HG03571 (cell line): ENCODE results near the gene TLE4.

Experiments
- ATAC-seq: cut with Tn5 transposase; IDR thresholded peaks from one replicate; pipeline ENCODE4 v1.9.1; 2021; ENCODE audit not compliant: unreplicated experiment

Gene TLE4

GRCh38 chr9:79684711-79685575 is 113.2 kb downstream of the TLE4 start:
- no peak for ATAC-seq

- no peak for ATAC-seq
Observed at GRCh38 chr9:79685577-79685976, 113.8 kb downstream of the TLE4 start.

GRCh38 chr9:79686381-79687130 is 114.8 kb downstream of the TLE4 start:
- no peak for ATAC-seq

GRCh38 chr9:79687131-79687447 is 115.3 kb downstream of the TLE4 start:
- no peak for ATAC-seq

GRCh38 chr9:79688363-79688762 is 116.6 kb downstream of the TLE4 start:
- ATAC-seq: no peak

- no peak for ATAC-seq
Observed at GRCh38 chr9:79689576-79689975, 117.8 kb downstream of the TLE4 start.

GRCh38 chr9:79691496-79691895 is 119.7 kb downstream of the TLE4 start:
- no peak for ATAC-seq

GRCh38 chr9:79692857-79693571 is 121.2 kb downstream of the TLE4 start:
- no peak for ATAC-seq

- no peak for ATAC-seq
Observed at GRCh38 chr9:79693750-79694149, 122.0 kb downstream of the TLE4 start.

GRCh38 chr9:79694208-79694607 is 122.4 kb downstream of the TLE4 start:
- no peak for ATAC-seq

GRCh38 chr9:79694676-79695400 is 123.1 kb downstream of the TLE4 start:
- ATAC-seq: no peak

- no peak for ATAC-seq
Observed at GRCh38 chr9:79695531-79696175, 123.9 kb downstream of the TLE4 start.

GRCh38 chr9:79698967-79699366 is 127.2 kb downstream of the TLE4 start:
- no peak for ATAC-seq

GRCh38 chr9:79699479-79699878 is 127.7 kb downstream of the TLE4 start:
- ATAC-seq: no peak

- no peak for ATAC-seq
Observed at GRCh38 chr9:79700607-79701360, 129.0 kb downstream of the TLE4 start.

GRCh38 chr9:79701651-79702050 is 129.9 kb downstream of the TLE4 start:
- ATAC-seq: no peak

GRCh38 chr9:79705704-79706103 is 133.9 kb downstream of the TLE4 start:
- ATAC-seq: no peak

GRCh38 chr9:79706512-79706911 is 134.7 kb downstream of the TLE4 start:
- ATAC-seq: no peak

GRCh38 chr9:79707589-79707988 is 135.8 kb downstream of the TLE4 start:
- ATAC-seq: no peak

GRCh38 chr9:79708541-79708940 is 136.8 kb downstream of the TLE4 start:
- no peak for ATAC-seq
